AML-193 (cell line): ENCODE measurements around the gene MYO9A.
"Not testable (repeated sequence)": the region's sequence is repeated elsewhere in the genome, so short reads cannot be mapped to it uniquely, and the experiment has no call there.

Source experiments
- DNase-seq, 2 experiments: peaks; one replicate each; lab custom pipeline; 2025; lab: John Stamatoyannopoulos, UW

The MYO9A gene

GRCh38 chr15:72042865-72043264, 75.1 kb downstream of the MYO9A start:
- DNase-seq, result no peak

GRCh38 chr15:72042054-72042453, 75.9 kb downstream of the MYO9A start:
- DNase-seq, result no peak

- DNase-seq, result no peak
Observed at GRCh38 chr15:72037321-72037720, 80.6 kb downstream of the MYO9A start.

GRCh38 chr15:72034859-72035650, 82.9 kb downstream of the MYO9A start:
- no peak for DNase-seq

GRCh38 chr15:72034351-72034750, 83.6 kb downstream of the MYO9A start:
- no peak for DNase-seq

- DNase-seq, result no peak
Observed at GRCh38 chr15:72033711-72034110, 84.2 kb downstream of the MYO9A start.

DNA sequence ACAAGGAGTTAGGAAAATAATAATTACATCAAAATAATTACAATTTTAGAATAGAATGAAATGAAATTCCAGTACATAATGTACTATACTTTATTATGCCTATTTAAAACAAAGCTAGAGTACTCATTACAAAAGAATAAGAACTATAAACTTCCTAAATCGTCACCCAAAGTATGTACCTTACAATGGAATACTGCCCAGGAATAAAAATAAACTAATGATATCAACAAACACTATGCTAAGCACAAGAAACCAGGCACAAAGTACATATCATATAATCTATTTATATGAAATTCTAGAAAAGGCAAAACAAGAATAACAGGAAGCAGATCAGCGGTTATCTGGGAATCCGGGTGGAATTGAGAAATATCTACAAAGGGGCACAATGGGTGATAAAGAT, 84.7 kb downstream of the MYO9A start:
- DNase-seq, result no peak

DNA sequence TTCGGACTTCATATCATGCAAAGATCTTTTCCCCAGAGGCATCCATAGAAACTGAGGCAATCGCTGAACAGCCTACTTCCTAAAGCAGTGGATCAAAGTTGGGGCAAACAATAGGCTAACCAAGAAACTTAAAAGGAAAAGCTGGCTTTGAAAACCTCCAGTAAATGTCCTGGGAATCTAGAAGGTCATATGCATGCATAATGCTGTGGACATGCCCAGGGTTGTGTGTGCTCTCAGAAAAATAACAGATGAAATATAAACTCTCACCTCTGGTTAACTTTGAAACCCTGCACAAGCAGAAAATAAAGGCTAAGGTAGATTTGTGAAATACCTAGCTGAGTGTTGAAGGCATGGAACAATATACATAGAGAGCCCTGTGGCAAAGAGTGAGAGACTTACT, 96.3 kb downstream of the MYO9A start:
- DNase-seq, result no peak

DNA sequence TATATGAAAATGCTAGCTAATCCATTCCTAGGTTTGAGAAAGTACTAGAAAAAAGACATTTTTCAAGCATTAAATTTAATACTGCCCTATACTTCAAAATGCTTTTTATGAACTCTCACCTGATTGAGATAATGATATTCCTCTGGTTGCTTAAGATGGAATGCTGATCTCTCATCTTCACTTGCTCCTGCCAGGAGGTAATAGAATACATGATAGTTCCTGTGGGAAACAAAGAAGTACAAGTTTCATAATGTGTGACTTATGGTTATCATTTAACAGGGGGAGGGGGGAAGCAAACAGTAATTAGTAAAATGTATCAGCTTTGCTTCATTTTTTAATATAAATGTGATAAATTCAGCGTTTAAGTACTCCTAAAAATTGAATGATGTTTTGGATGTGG, 97.2 kb downstream of the MYO9A start:
- DNase-seq, result no peak

DNA sequence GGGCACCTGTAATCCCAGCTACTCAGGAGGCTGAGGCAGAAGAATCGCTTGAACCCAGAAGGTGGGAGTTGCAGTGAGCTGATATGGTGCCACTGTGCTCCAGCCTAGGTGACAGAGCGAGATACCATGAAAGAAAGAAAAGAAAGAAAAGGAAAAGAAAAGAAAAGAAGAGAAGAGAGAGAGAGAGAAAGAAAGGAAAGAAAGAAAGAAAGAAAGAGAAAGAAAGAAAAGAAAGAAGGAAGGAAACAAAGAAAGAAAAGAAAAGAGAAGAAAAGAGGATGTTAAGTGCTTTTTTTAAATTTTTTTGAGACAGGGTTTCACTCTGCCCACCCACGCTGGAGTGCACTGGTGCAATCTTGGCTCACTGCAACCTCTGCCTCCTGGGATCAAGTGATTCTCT, 103.4 kb downstream of the MYO9A start:
- not testable (repeated sequence) for DNase-seq

- DNase-seq, result no peak
Observed at GRCh38 chr15:72013703-72014102, 104.2 kb downstream of the MYO9A start.

DNA sequence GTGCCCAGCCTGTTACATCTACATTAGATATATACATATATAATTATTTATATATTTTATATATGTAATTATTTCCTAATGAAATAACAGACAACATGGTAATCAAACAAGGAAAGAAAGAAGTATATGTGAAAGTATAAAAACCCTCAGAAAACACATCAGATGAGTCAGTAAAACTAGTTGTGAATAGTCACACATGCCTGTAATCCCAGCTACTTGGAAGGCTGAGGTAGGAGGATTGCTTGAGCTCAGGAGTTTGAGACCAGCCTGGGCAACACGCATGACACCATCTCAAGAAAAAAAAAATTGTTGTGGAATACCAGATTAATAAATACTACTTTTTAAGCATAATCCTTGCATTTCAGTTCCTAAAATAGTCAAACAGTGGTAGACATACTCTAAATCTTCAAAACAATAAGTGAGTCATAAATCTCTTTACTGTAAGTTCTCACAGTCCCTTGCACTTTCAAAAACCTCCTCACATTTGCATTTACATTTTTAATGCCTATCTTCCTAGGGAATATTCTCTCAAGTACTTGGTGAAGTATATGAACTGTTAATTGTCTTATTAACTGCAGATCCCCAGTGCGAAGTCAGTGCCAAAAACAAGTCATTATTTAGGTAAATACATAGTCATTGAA, 106.5 kb downstream of the MYO9A start:
- no peak for DNase-seq

- no peak for DNase-seq
Observed at GRCh38 chr15:72009222-72009621, 108.7 kb downstream of the MYO9A start.

- DNase-seq, result no peak
Observed at GRCh38 chr15:72006382-72006781, 111.6 kb downstream of the MYO9A start.

GRCh38 chr15:72005483-72005882, 112.5 kb downstream of the MYO9A start:
- no peak for DNase-seq

DNA sequence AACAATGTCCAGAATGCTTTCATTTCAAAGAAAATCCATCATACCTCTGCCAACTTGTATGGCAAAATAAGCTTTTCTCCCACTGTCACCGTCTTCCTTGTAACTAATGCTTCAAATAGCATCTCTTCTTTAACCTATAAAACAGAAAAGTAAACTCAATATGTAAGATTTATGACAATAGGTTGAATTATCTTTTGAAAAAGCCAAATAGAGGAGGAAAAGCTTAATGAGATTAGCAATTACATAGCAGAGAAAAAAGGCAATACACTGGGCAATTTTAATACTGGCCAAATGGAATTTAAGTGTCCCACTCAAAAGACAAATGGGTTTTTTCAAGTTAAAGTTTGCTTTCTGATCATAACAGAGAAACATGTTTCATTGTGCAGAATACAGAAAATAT, 118.1 kb downstream of the MYO9A start:
- DNase-seq, result no peak

DNA sequence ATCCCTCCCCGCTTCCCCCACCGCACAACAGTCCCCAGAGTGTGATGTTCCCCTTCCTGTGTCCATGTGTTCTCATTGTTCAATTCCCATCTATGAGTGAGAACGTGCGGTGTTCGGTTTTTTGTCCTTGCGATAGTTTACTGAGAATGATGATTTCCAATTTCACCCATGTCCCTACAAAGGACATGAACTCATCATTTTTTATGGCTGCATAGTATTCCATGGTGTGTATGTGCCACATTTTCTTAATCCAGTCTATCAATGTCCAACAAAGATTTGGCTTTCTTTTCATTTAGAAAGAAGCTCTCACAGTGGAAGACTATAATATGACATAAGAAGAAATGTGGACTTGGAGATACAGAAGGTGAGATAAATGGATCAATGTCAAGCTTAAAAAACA, 119.2 kb downstream of the MYO9A start:
- DNase-seq, result not testable (repeated sequence)

DNA sequence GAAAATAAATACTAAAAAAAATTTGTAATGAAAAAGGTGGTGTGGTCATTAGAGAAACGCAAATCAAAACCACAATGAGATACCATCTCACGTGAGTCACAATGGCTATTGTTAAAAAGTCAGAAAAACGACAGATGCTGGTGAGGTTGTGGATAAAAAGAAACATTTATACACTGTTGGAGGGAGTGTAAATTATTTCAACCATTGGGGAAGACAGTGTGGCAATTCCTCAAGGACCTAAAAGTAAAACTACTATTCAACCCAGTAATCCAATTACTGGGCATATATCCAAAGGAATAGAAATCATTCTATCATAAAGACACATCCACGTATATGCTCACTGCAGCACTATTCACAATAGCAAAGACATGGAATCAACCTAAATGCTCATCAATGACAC, 120.3 kb downstream of the MYO9A start:
- DNase-seq, result no peak

DNA sequence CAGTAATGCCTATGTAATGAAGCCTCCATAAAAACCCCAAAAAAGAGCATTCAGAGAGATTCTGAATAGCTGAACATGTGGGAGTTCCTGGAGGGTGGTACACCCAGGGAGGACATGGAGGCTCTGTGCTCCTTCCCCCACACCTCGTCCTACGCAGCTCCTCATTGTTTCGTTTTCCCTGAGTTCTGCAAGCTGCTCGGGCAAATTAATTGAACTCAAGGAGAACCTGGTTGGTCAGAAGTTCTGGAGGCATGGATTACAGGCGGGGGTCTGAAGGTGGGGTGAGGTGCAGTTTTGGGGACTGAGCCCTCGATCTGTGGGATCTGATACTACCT, 142.2 kb downstream of the MYO9A start:
- no peak for DNase-seq

GRCh38 chr15:71974211-71974610, 143.7 kb downstream of the MYO9A start:
- DNase-seq, result no peak

DNA sequence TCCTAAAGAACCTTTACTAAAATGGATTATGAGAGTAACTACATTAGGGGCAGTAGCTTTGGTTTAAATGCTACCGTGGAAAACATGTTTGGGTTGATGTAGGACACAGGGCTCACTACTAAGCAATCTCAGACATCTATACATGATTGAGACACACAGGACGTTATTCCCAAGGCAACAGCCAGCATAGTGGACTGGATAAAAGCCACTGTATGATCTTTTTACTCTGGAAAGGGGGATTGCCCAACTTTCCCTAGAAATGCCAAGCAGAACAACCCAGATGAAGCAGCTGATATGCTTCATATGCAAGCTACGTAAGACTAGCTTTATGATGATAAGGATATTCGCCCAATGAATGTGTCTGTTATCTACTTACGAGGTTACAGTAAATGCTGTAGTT, 144.6 kb downstream of the MYO9A start:
- DNase-seq, result no peak

- DNase-seq, result no peak
Observed at GRCh38 chr15:71971905-71972304, 146.0 kb downstream of the MYO9A start.

- DNase-seq, result no peak
Observed at GRCh38 chr15:71970435-71970834, 147.5 kb downstream of the MYO9A start.

DNA sequence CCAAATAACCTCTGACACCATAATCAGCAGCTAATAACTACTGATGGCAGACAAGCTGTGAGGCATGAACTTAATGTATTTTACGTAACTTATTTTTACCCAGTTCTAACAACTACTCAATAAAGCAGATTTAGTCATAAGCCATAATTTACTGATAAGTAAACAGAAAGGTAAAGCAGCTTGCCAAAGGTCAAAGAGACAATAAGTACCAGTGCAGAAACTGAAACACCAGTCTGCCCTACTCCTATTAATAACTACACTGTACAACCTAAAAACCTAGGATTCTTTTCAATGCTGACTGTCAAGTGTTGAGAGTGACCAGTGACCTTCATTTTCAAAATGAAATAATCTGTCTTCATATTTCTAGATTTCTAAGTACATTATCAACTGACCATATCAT, 155.4 kb downstream of the MYO9A start:
- DNase-seq, result no peak
